H1 (cell line): ENCODE results near the gene HDC. TPM values are rescaled to one million over a fixed set of nuclear protein-coding genes. Genes with fewer than 3 reads are reported as not detected.

ENCODE experiments used
- CTCF ChIA-PET: fragments of 300-600 bp; sonication (Branson Sonifier 250); formaldehyde crosslinking; loops from one replicate; lab custom pipeline; 2021; ENCODE audit not compliant: partially characterized antibody; lab: Charles Lee
- POLR2A ChIA-PET: fragments of 300-600 bp; sonication (Branson Sonifier 250); formaldehyde crosslinking; loops from one replicate; lab custom pipeline; 2021; ENCODE audit warnings: inconsistent platforms; ENCODE audit not compliant: partially characterized antibody; lab: Charles Lee
- DNase-seq, 2 experiments: peaks; one replicate each; pipeline versions ENCODE4 v3.0.0 to v3.0.0-alpha.2; 2010 to 2022; ENCODE audit warnings: low spot score in 2 of 2, low read depth in 1 of 2, mixed read lengths in 1 of 2
- FAIRE-seq: peaks from 2 replicates; lab custom pipeline; 2011; peaks lifted over from hg19 to GRCh38; lab: Jason Lieb, UNC
- H2AFZ ChIP-seq: 2 replicates; pipeline ENCODE4 v1.8.1; 2012; ENCODE audit warnings: low read length, inconsistent platforms
- H2AK5ac ChIP-seq: 2 replicates; pipeline ENCODE4 v1.6.1; 2013; ENCODE audit warnings: low read depth, low read length
- H2BK120ac ChIP-seq: replicated peaks from 2 replicates; pipeline ENCODE3; 2013; ENCODE audit warnings: low read depth, low read length, inconsistent platforms
- H2BK12ac ChIP-seq: 2 replicates; pipeline ENCODE4 v1.6.1; 2013; ENCODE audit warnings: low read depth, low read length
- H2BK15ac ChIP-seq: 2 replicates; pipeline ENCODE4 v1.6.1; 2013; ENCODE audit warnings: low read length
- H2BK20ac ChIP-seq: 2 replicates; pipeline ENCODE4 v1.6.1; 2013; ENCODE audit warnings: low read length
- H2BK5ac ChIP-seq: 2 replicates; pipeline ENCODE4 v1.6.1; 2013; ENCODE audit warnings: low read depth, low read length
- H3K14ac ChIP-seq: 2 replicates; pipeline ENCODE4 v1.6.1; 2013; ENCODE audit warnings: inconsistent platforms; ENCODE audit not compliant: insufficient read length
- H3K18ac ChIP-seq: 2 replicates; pipeline ENCODE4 v1.6.1; 2013; ENCODE audit warnings: low read length; ENCODE audit errors: extremely low read depth
- H3K23ac ChIP-seq: 2 replicates; pipeline ENCODE4 v1.6.1; 2013; ENCODE audit warnings: inconsistent platforms; ENCODE audit not compliant: insufficient read length
- H3K23me2 ChIP-seq: 2 replicates; pipeline ENCODE4 v1.6.1; 2013; ENCODE audit warnings: low read depth, low read length
- H3K27ac ChIP-seq: 2 replicates; pipeline ENCODE4 v1.6.1; 2011; ENCODE audit warnings: low read depth, low read length, inconsistent platforms
- H3K27me3 ChIP-seq, 4 experiments: replicated peaks in 1 of 4; 1 replicate in 1 of 4; 2 replicates in 3 of 4; pipeline versions ENCODE4 v1.6.1 to v1.8.1; 2011 to 2013; ENCODE audit warnings: low read length in 3 of 4, mild to moderate bottlenecking in 3 of 4, inconsistent platforms in 2 of 4, mixed read lengths in 2 of 4, moderate library complexity in 1 of 4; ENCODE audit not compliant: control insufficient read depth in 3 of 4, insufficient read depth in 3 of 4; ENCODE audit errors: extremely low read depth in 1 of 4
- H3K36me3 ChIP-seq, 4 experiments: 2 replicates each; pipeline versions ENCODE4 v1.6.1 to v1.8.1; 2011 to 2013; ENCODE audit warnings: mild to moderate bottlenecking in 4 of 4, low read length in 3 of 4, moderate library complexity in 2 of 4, control low read depth in 1 of 4, inconsistent platforms in 1 of 4; ENCODE audit not compliant: insufficient read depth in 4 of 4, control insufficient read depth in 2 of 4
- H3K4ac ChIP-seq: replicated peaks from 2 replicates; pipeline ENCODE3; 2013; ENCODE audit warnings: low read length, low read depth, mixed read lengths, inconsistent platforms; ENCODE audit not compliant: insufficient read length
- H3K4me1 ChIP-seq, 4 experiments: replicated peaks in 1 of 4; 1 replicate in 1 of 4; 2 replicates in 3 of 4; pipeline versions ENCODE4 v1.6.1 to v1.8.1; 2011 to 2013; ENCODE audit warnings: low read length in 3 of 4, inconsistent platforms in 2 of 4, mixed read lengths in 1 of 4; ENCODE audit not compliant: insufficient read depth in 4 of 4, control insufficient read depth in 3 of 4
- H3K4me2 ChIP-seq, 2 experiments: 2 replicates each; pipeline versions ENCODE4 v1.6.1 to v1.8.1; 2011 to 2013; ENCODE audit warnings: low read depth in 2 of 2, low read length in 2 of 2, control low read depth in 1 of 2, inconsistent platforms in 1 of 2, mild to moderate bottlenecking in 1 of 2; ENCODE audit not compliant: insufficient read depth in 1 of 2
- H3K4me3 ChIP-seq, 4 experiments: fragments of 200-600, 300-600 bp in 1 of 4; sonication (generic), shearing (Covaris generic), sonication (Bioruptor Twin) in 1 of 4; 2 replicates each; pipeline versions ENCODE4 v1.5.1 to v1.8.1; 2011 to 2016; ENCODE audit warnings: low read length in 4 of 4, low read depth in 3 of 4, control low read depth in 2 of 4, inconsistent platforms in 2 of 4, mild to moderate bottlenecking in 2 of 4, mixed read lengths in 1 of 4, moderate library complexity in 1 of 4; ENCODE audit not compliant: insufficient read depth in 2 of 4; ENCODE audit errors: extremely low read depth in 1 of 4
- H3K56ac ChIP-seq: replicated peaks from 2 replicates; pipeline ENCODE3; 2013; ENCODE audit warnings: low read depth, mild to moderate bottlenecking, mixed read lengths, low read length, inconsistent platforms; ENCODE audit not compliant: insufficient read length
- H3K79me1 ChIP-seq: 2 replicates; pipeline ENCODE4 v1.6.1; 2013; ENCODE audit warnings: low read depth, low read length, control low read depth
- H3K79me2 ChIP-seq, 2 experiments: 2 replicates each; pipeline versions ENCODE4 v1.6.1 to v1.8.1; 2012 to 2013; ENCODE audit warnings: low read length in 2 of 2, mild to moderate bottlenecking in 2 of 2, inconsistent platforms in 1 of 2; ENCODE audit not compliant: insufficient read depth in 2 of 2, control insufficient read depth in 1 of 2
- H3K9ac ChIP-seq, 4 experiments: replicated peaks in 1 of 4; 1 replicate in 1 of 4; 2 replicates in 3 of 4; pipeline versions ENCODE4 v1.6.1 to v1.8.1; 2011 to 2013; ENCODE audit warnings: low read depth in 3 of 4, low read length in 3 of 4, control low read depth in 2 of 4, mild to moderate bottlenecking in 2 of 4, moderate library complexity in 2 of 4, inconsistent platforms in 1 of 4; ENCODE audit errors: extremely low read depth in 1 of 4
- H3K9me3 ChIP-seq, 2 experiments: 2 replicates each; pipeline versions ENCODE4 v1.6.1 to v1.8.1; 2012 to 2013; ENCODE audit warnings: mild to moderate bottlenecking in 2 of 2, moderate library complexity in 2 of 2, control low read depth in 1 of 2, inconsistent platforms in 1 of 2, low read depth in 1 of 2, low read length in 1 of 2, mixed read lengths in 1 of 2; ENCODE audit not compliant: insufficient read depth in 2 of 2
- H4K20me1 ChIP-seq, 2 experiments: replicated peaks in 1 of 2; 2 replicates each; pipeline versions ENCODE3 to v1.8.1; 2011 to 2013; ENCODE audit warnings: inconsistent platforms in 2 of 2, low read length in 2 of 2, mild to moderate bottlenecking in 1 of 2; ENCODE audit not compliant: insufficient read depth in 2 of 2, control insufficient read depth in 1 of 2
- H4K5ac ChIP-seq: 2 replicates; pipeline ENCODE4 v1.6.1; 2013; ENCODE audit warnings: low read length, low read depth, mixed read lengths, inconsistent platforms; ENCODE audit not compliant: insufficient read length
- H4K8ac ChIP-seq: 2 replicates; pipeline ENCODE4 v1.8.0; 2013; ENCODE audit warnings: mild to moderate bottlenecking, moderate library complexity, low read length, inconsistent platforms; ENCODE audit not compliant: insufficient read depth; ENCODE audit errors: extremely low read depth
- H4K91ac ChIP-seq: replicated peaks from 2 replicates; pipeline ENCODE3; 2013; ENCODE audit warnings: low read length, mixed read lengths, inconsistent platforms; ENCODE audit not compliant: insufficient read length
- BACH1 ChIP-seq: IDR thresholded peaks from 2 replicates; pipeline ENCODE4 v1.6.1; 2012; ENCODE audit warnings: low read length, improper control_type of control experiment
- CBX8 ChIP-seq: fragments of 300-800, 300-1000 bp; sonication (generic); IDR thresholded peaks from 2 replicates; pipeline ENCODE4 v1.7.1; 2016; ENCODE audit warnings: low read depth, low read length, borderline replicate concordance
- CEBPB ChIP-seq: IDR thresholded peaks from 2 replicates; pipeline ENCODE4 v1.6.1; 2012; ENCODE audit warnings: low read depth, low read length
- CREB1 ChIP-seq: IDR thresholded peaks from 2 replicates; pipeline ENCODE4 v1.6.1; 2012; ENCODE audit warnings: inconsistent platforms
- EGR1 ChIP-seq: IDR thresholded peaks from 2 replicates; pipeline ENCODE4 v1.6.1; 2011; ENCODE audit warnings: low read depth, low read length, borderline replicate concordance
- HDAC6 ChIP-seq: IDR thresholded peaks from one replicate; pipeline ENCODE4 v1.7.1; 2012; ENCODE audit warnings: low read depth, mild to moderate bottlenecking, inconsistent platforms, low read length, moderate library complexity
- KDM4A ChIP-seq: IDR thresholded peaks from one replicate; pipeline ENCODE4 v1.7.1; 2012; ENCODE audit warnings: low read depth, mild to moderate bottlenecking, moderate library complexity, low read length, inconsistent platforms; ENCODE audit not compliant: severe bottlenecking
- POU5F1 ChIP-seq: IDR thresholded peaks from 2 replicates; pipeline ENCODE4 v1.6.1; 2011; ENCODE audit warnings: low read depth, mild to moderate bottlenecking, low read length, moderate library complexity
- RNF2 ChIP-seq: fragments of 200-900, 300-1000 bp; sonication (generic); IDR thresholded peaks from 2 replicates; pipeline ENCODE4 v1.7.1; 2016; ENCODE audit warnings: borderline replicate concordance, low read depth, mild to moderate bottlenecking, antibody characterized with exemption, low read length; ENCODE audit not compliant: poor library complexity, severe bottlenecking; ENCODE audit errors: missing control alignments
- SIN3A ChIP-seq, 2 experiments: IDR thresholded peaks in 1 of 2; conservative IDR thresholded peaks in 1 of 2; 2 replicates each; pipeline ENCODE4 v1.6.1; 2011 to 2012; ENCODE audit warnings: low read length in 2 of 2, improper control_type of control experiment in 1 of 2, low read depth in 1 of 2, mild to moderate bottlenecking in 1 of 2
- SUZ12 ChIP-seq: fragments of 200-600 bp; sonication (generic); IDR thresholded peaks from 2 replicates; pipeline ENCODE4 v1.6.1; 2012; ENCODE audit warnings: mild to moderate bottlenecking, inconsistent platforms, low read length, moderate library complexity, mixed read lengths
- WGBS, 2 experiments: shearing (Covaris generic) in 1 of 2; methylation state at CpG; one replicate each; pipeline versions ENCODE4 v1.1.6 to v1.1.7; 2013 to 2015; ENCODE audit warnings: low lambda C conversion rate in 2 of 2, mixed read lengths in 2 of 2, inconsistent platforms in 1 of 2, low coverage in 1 of 2, missing lambda C conversion rate in 1 of 2; ENCODE audit not compliant: insufficient replicate concordance in 2 of 2, insufficient coverage in 1 of 2, insufficient read length in 1 of 2; ENCODE audit errors: extremely low coverage in 1 of 2, missing lambda C conversion rate in 1 of 2; 5-methylcytosine and 5-hydroxymethylcytosine counted together
- polyA plus RNA-seq, 7 experiments: library from polyadenylated mRNA; depleted of rRNA in 3 of 7; stranded (reverse) in 5 of 7; unstranded in 2 of 7; fragments of >200 nt in 5 of 7; fragments of 200-250 nt in 2 of 7; gene quantifications; 1 replicate in 5 of 7; 2 replicates in 1 of 7; 4 replicates in 1 of 7; pipeline versions ENCODE4 v1.2.1 to v1.2.3, GENCODE V29; 2011 to 2013; ENCODE audit warnings: missing spikeins in 2 of 7, mixed read lengths in 2 of 7
- total RNA-seq: library from RNA; stranded (reverse); fragmentation: NEBNext Ultra II Directional; extraction: Animal tissue kit (Norgen Biotek cat#: 25700); gene quantifications from 2 replicates; pipeline ENCODE4 v1.2.1, GENCODE V29; 2021
- TF ChIP-seq, protein P1 (sequence below): IDR thresholded peaks from 2 replicates; pipeline ENCODE4 v1.6.1; 2012; ENCODE audit warnings: inconsistent platforms
- TF ChIP-seq, protein P2 (sequence below): IDR thresholded peaks from 2 replicates; pipeline ENCODE4 v1.6.1; 2011; ENCODE audit warnings: low read depth, mild to moderate bottlenecking, low read length; ENCODE audit not compliant: insufficient read depth

The HDC gene
- total and polyA plus RNA-seq, 2 of the 8 experiments (the other 6 are each of a cell fraction or from before 2014, with no cell fraction given) = 0.20 to 0.22 TPM

DNA sequence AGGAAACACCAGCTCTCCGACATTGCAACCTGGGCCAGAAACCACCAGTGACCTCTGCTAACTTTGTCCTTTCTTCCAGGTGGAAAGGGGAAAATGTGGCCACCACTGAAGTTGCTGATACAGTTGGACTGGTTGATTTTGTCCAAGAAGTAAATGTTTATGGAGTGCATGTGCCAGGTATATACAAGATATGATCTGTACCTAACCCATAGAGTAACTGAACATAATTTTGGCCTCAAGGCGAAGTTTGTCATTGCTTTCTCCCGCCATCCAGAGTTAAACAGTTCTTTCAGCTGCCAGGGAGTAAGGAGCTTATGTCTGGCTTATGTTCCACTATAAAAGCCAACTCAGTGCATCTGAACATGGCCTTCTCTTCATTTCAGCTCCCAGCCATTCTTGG, 36.7 kb downstream of the HDC start:
- Histone ChIP-seq H2BK120ac (no peak overlapping the region), H3K18ac (no peak overlapping the region), H3K9me3 (no peaks in the 10 kb centered on the region), H2BK5ac (no peak overlapping the region), H2BK20ac (no peak overlapping the region), H3K4me1 (no peaks in the 10 kb centered on the region), H3K27ac (no peak overlapping the region), H3K27me3 (no peaks in the 10 kb centered on the region), H3K36me3 (peaks cover 0 to 3% (median 0%) of the 10 kb centered on the region in 4 experiments; a peak in 2 of 8 replicates), H2AFZ (no peak overlapping the region), H2BK15ac (no peak overlapping the region), H2BK12ac (no peak overlapping the region), H2AK5ac (no peak overlapping the region), H3K23ac (no peak overlapping the region), H3K4me2 (no peak overlapping the region), H4K91ac (no peak overlapping the region), H4K5ac (no peak overlapping the region), H3K23me2 (no peaks in the 10 kb centered on the region), H3K79me1 (no peaks in the 10 kb centered on the region), H3K4ac (no peak overlapping the region), H3K9ac (no peak overlapping the region), H3K79me2 (no peaks in the 10 kb centered on the region; a peak in 1 of 4 replicates), H4K20me1 (no peaks in the 10 kb centered on the region), H3K56ac (no peak overlapping the region), H3K14ac (no peak overlapping the region), H3K4me3 (no peak overlapping the region), H4K8ac (no peak overlapping the region)
- DNase-seq (no peak), FAIRE-seq (no peak)
- ChIA-PET POLR2A (no interaction called here), CTCF (interaction anchor here (0.9 to 1.7 kb wide), 5 partner anchors 11 to 46 kb away, joined by 3 to 7 read pairs (median 4); no protein-coding TSS in a partner anchor)
- 93% methylated on average over 3 of the region's 3 CpGs; no CpG with 5 or more reads in 1 of the 2 experiments for WGBS, 2 experiments
- TF ChIP-seq CEBPB = no peak
- TF ChIP-seq CREB1 = no peak
- TF ChIP-seq KDM4A = no peak
- TF ChIP-seq SIN3A (conservative IDR thresholded peaks at IDR 0.05 in 1 of 2, IDR thresholded peaks at IDR 0.05 in 1 of 2; ENCODE audit: low read depth in 1 of 2, low read length in 2 of 2) = no peak
- TF ChIP-seq, protein P1, sequence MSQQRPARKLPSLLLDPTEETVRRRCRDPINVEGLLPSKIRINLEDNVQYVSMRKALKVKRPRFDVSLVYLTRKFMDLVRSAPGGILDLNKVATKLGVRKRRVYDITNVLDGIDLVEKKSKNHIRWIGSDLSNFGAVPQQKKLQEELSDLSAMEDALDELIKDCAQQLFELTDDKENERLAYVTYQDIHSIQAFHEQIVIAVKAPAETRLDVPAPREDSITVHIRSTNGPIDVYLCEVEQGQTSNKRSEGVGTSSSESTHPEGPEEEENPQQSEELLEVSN = no peak
- TF ChIP-seq BACH1 = no peak
- TF ChIP-seq, protein P2, sequence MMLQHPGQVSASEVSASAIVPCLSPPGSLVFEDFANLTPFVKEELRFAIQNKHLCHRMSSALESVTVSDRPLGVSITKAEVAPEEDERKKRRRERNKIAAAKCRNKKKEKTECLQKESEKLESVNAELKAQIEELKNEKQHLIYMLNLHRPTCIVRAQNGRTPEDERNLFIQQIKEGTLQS = no peak
- TF ChIP-seq HDAC6 = no peak
- no peak for TF ChIP-seq RNF2
- TF ChIP-seq EGR1 = no peak
- no peak for TF ChIP-seq POU5F1
- TF ChIP-seq SUZ12 = no peak
- TF ChIP-seq CBX8 = no peak
